Measurements from ENCODE around the gene PCSK5. TPM values are rescaled to one million over a fixed set of nuclear protein-coding genes. Genes with fewer than 3 reads are reported as not detected.

The PCSK5 gene
- total RNA-seq, 1 experiment from 2014 or later: 0.17 TPM

- no peaks in the 10 kb centered on the region for H3K9me3 ChIP-seq (ENCODE audit: low read depth, low read length, poor library complexity, severe bottlenecking)
- TF ChIP-seq EZH2 (IDR thresholded peaks at IDR 0.05; ENCODE audit: borderline replicate concordance, low read depth, low read length, poor library complexity, severe bottlenecking): no peak
- TF ChIP-seq, protein P1, sequence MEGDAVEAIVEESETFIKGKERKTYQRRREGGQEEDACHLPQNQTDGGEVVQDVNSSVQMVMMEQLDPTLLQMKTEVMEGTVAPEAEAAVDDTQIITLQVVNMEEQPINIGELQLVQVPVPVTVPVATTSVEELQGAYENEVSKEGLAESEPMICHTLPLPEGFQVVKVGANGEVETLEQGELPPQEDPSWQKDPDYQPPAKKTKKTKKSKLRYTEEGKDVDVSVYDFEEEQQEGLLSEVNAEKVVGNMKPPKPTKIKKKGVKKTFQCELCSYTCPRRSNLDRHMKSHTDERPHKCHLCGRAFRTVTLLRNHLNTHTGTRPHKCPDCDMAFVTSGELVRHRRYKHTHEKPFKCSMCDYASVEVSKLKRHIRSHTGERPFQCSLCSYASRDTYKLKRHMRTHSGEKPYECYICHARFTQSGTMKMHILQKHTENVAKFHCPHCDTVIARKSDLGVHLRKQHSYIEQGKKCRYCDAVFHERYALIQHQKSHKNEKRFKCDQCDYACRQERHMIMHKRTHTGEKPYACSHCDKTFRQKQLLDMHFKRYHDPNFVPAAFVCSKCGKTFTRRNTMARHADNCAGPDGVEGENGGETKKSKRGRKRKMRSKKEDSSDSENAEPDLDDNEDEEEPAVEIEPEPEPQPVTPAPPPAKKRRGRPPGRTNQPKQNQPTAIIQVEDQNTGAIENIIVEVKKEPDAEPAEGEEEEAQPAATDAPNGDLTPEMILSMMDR (conservative IDR thresholded peaks at IDR 0.05; ENCODE audit: low read depth, low read length): no peak
Observed at GRCh38 chr9:76092572-76092971, 202.1 kb downstream of the PCSK5 start.

DNA sequence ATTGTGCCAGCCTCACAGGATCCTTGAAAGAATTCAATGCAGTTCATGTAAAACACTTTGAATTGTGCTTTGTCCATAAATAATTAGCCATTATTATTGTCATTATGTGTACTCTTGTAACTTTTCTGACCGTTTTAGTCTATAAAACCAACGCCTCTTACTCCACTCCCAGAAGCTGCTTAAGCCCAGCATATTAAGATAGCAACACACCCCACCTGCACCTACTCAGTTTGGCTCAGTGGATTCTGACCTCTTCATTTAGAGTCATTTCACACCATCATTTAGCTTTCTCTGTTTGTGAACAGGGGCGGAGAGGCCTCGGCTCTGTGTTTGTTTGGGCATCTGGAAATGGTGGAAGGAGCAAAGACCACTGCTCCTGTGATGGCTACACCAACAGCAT is 205.1 kb downstream of the PCSK5 start:
- H3K4me1 ChIP-seq (ENCODE audit: insufficient read depth, low read length, poor library complexity, severe bottlenecking): no peaks in the 10 kb centered on the region
- intact Hi-C loops (cut with micrococcal nuclease; ENCODE audit: unreplicated experiment): no loop called here
- no TSS peak for BruUV-seq (replicated peaks)

More at GRCh38 chr9:76092572-76092971, 202.1 kb downstream of the PCSK5 start:
- ChIA-PET CTCF (no interaction called here), POLR2A (ENCODE audit: low non-redundant PET) (no interaction called here)
- H3K4me1 ChIP-seq (ENCODE audit: insufficient read depth, low read length, poor library complexity, severe bottlenecking): no peaks in the 10 kb centered on the region
- H3K4me3 ChIP-seq (ENCODE audit: low read depth, low read length, poor library complexity, severe bottlenecking): no peak overlapping the region
- BruUV-seq (replicated peaks): no TSS peak
- intact Hi-C loops (cut with micrococcal nuclease; ENCODE audit: unreplicated experiment): no loop called here
- no peak for DNase-seq (ENCODE audit: low spot score)
- peaks cover 26% of the 10 kb centered on the region for H3K27me3 ChIP-seq (replicated peaks; ENCODE audit: insufficient read depth, low read depth, low read length, poor library complexity)
- no peaks in the 10 kb centered on the region for H3K36me3 ChIP-seq (ENCODE audit: insufficient read depth, low read length, poor library complexity, severe bottlenecking)
- no peak overlapping the region for H3K27ac ChIP-seq (ENCODE audit: low read depth, low read length, poor library complexity, severe bottlenecking)

GRCh38 chr9:76099516-76099915 is 209.0 kb downstream of the PCSK5 start:
- no TSS peak for BruUV-seq (replicated peaks)
- CTCF ChIA-PET: no interaction called here
- H3K36me3 ChIP-seq (ENCODE audit: insufficient read depth, low read length, poor library complexity, severe bottlenecking): no peaks in the 10 kb centered on the region
- DNase-seq (ENCODE audit: low spot score): no peak
- POLR2A ChIA-PET (ENCODE audit: low non-redundant PET): no interaction called here
- H3K27me3 ChIP-seq (replicated peaks; ENCODE audit: insufficient read depth, low read depth, low read length, poor library complexity): peaks cover 57% of the 10 kb centered on the region
- H3K27ac ChIP-seq (ENCODE audit: low read depth, low read length, poor library complexity, severe bottlenecking): no peak overlapping the region
- no peak overlapping the region for H3K4me3 ChIP-seq (ENCODE audit: low read depth, low read length, poor library complexity, severe bottlenecking)
- H3K9me3 ChIP-seq (ENCODE audit: low read depth, low read length, poor library complexity, severe bottlenecking): no peaks in the 10 kb centered on the region
- TF ChIP-seq, protein P1 (conservative IDR thresholded peaks at IDR 0.05; ENCODE audit: low read depth, low read length): no peak
- TF ChIP-seq EZH2 (IDR thresholded peaks at IDR 0.05; ENCODE audit: borderline replicate concordance, low read depth, low read length, poor library complexity, severe bottlenecking): no peak
- intact Hi-C loops (cut with micrococcal nuclease; ENCODE audit: unreplicated experiment): no loop called here
- H3K4me1 ChIP-seq (ENCODE audit: insufficient read depth, low read length, poor library complexity, severe bottlenecking): no peaks in the 10 kb centered on the region

More for the DNA sequence above, 205.1 kb downstream of the PCSK5 start:
- no peak for TF ChIP-seq EZH2 (IDR thresholded peaks at IDR 0.05; ENCODE audit: borderline replicate concordance, low read depth, low read length, poor library complexity, severe bottlenecking)
- TF ChIP-seq, protein P1 (conservative IDR thresholded peaks at IDR 0.05; ENCODE audit: low read depth, low read length): no peak
- ChIA-PET CTCF (no interaction called here), POLR2A (ENCODE audit: low non-redundant PET) (no interaction called here)
- H3K9me3 ChIP-seq (ENCODE audit: low read depth, low read length, poor library complexity, severe bottlenecking): no peaks in the 10 kb centered on the region
- H3K4me3 ChIP-seq (ENCODE audit: low read depth, low read length, poor library complexity, severe bottlenecking): no peak overlapping the region
- DNase-seq (ENCODE audit: low spot score): no peak
- no peaks in the 10 kb centered on the region for H3K36me3 ChIP-seq (ENCODE audit: insufficient read depth, low read length, poor library complexity, severe bottlenecking)
- H3K27ac ChIP-seq (ENCODE audit: low read depth, low read length, poor library complexity, severe bottlenecking): no peak overlapping the region
- peaks cover 24% of the 10 kb centered on the region for H3K27me3 ChIP-seq (replicated peaks; ENCODE audit: insufficient read depth, low read depth, low read length, poor library complexity)

Data from A673 (cell line).